GM12874 (cell line): ENCODE measurements around the gene FBL.

Source experiments
- CTCF ChIP-seq: IDR thresholded peaks from 2 replicates; pipeline ENCODE4 v1.5.1; 2011; ENCODE audit warnings: low read depth, mild to moderate bottlenecking, control low read depth, low read length, moderate library complexity; ENCODE audit not compliant: insufficient read depth

FBL gene

DNA sequence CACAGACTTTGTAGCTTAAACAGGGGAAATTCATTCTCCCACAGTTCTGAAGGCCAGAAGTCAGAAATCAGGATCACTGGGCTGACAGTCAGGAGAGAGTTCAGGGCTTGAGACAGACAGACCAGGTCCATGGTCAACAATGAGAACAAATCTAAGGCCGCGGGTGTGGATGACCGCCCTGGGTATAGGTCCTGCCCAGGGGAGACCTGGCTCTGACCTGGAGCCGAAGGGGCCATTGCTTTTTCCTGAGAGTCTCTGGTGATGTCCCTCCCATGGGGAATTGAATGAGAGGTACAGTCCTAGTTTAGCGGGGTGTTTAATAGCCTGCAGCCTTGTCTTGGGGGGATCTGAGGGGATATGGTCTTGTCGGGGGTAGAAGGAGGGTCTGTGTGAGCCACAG, 25.2 kb upstream of the FBL start:
- TF ChIP-seq CTCF = no peak

GRCh38 chr19:39870171-39870971, 24.2 kb upstream of the FBL start:
- no peak for TF ChIP-seq CTCF

DNA sequence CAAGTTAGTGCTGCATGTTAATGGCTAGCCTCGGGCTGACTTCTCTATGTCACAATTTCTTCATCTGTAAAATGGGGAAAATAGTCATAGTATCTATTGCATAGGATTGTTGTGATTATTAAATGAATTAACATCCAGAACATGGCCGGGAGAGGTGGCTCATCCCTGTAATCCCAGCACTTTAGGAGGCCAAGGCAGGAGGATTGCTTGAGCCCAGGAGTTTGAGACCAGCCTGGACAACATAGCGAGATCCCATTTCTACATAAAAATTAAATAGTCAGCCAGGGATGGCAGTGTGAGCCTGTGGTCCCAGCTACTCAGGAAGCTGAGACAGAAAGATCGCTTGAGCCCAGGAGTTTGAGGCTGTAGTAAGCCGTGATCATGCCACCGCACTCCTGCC, 21.8 kb upstream of the FBL start:
- TF ChIP-seq CTCF = no peak

DNA sequence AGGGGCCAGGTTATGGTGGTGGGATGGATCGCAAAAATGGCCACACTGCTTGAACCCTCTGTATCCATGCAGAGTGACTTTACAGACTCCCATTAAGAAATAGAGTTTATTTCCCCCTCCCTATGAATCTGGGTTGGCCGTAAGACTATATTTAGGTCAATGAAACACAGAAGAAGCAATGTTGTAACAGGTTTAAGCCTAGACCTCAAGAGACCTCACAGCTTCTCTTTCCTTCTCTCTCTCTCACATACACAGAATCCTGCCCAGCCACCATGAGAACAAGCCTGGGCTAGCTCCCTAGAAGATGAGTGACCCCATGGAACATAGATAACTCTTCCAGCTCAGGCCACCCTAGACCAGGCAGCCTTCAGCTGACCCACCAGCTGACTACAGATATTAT, 21.0 kb upstream of the FBL start:
- TF ChIP-seq CTCF = no peak

GRCh38 chr19:39865953-39866352, 19.8 kb upstream of the FBL start:
- TF ChIP-seq CTCF = no peak

- no peak for TF ChIP-seq CTCF
Observed at GRCh38 chr19:39865186-39865585, 19.0 kb upstream of the FBL start.

DNA sequence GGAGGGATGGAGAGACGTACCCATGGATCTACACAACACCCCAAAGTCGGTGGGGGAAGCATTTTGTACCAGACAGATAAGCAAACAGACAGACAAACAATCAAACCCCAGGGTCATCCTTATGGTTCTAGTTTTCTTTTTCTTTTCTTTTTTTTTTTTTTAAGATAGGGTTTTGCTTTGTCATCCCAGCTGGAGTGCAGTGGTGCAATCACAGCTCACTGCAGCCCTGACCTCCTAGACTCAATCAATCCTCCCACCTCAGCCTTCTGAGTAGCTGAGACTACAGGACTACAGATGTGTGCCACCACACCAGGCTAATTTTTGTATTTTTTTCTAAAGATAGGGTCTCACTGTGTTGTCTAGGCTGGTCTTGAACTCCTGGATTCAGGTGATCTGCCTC, 17.9 kb upstream of the FBL start:
- no peak for TF ChIP-seq CTCF
